Keratinocyte (primary cell): ENCODE results near the gene P3R3URF.

Source experiments
- EZH2 ChIP-seq: IDR thresholded peaks from one replicate; pipeline ENCODE4 v1.6.1; 2012; ENCODE audit warnings: inconsistent platforms, mild to moderate bottlenecking, low read length, moderate library complexity
- TF ChIP-seq, protein P1 (sequence below), 3 experiments: IDR thresholded peaks in 1 of 3; conservative IDR thresholded peaks in 1 of 3; optimal IDR thresholded peaks in 1 of 3; 2 replicates in 2 of 3; 3 replicates in 1 of 3; pipeline versions ENCODE3 to v1.5.1; 2011; ENCODE audit warnings: low read length in 3 of 3, mild to moderate bottlenecking in 3 of 3, moderate library complexity in 2 of 3, control low read depth in 1 of 3, inconsistent platforms in 1 of 3; ENCODE audit not compliant: insufficient read depth in 2 of 3; ENCODE audit errors: extremely low read depth in 1 of 3

DNA sequence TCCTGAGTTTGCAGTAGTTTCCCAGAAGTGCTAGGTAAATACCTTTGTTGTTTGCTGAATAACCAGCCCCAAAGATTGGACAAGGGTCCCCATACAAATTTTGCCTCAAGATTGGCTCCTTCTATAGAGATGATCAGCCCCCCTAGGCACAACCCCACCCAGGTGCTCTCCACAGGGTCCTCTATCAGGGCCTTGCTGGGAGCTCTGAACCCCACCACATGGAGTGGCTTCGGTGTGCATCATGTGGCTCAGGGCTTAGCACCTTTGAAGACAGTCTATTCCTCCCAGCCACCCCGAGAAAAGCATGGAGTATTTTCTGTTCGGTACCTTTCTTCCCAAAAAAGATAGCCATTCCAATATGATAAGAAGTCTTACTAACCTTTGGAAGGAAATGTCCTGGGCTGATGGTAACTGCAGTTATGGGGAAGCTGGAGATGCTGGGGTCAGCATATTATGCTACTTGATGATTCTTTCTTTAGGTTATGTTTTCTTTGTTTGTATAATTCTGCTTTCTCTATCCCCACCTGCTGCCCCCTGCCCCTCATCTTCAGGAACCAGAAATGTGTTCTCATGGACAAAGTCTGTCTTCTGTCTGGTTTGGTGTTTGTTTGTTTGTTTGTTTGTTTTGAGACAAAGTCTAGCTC lies 6.4 kb downstream of the P3R3URF start:
- no peak for TF ChIP-seq EZH2
- TF ChIP-seq, protein P1, sequence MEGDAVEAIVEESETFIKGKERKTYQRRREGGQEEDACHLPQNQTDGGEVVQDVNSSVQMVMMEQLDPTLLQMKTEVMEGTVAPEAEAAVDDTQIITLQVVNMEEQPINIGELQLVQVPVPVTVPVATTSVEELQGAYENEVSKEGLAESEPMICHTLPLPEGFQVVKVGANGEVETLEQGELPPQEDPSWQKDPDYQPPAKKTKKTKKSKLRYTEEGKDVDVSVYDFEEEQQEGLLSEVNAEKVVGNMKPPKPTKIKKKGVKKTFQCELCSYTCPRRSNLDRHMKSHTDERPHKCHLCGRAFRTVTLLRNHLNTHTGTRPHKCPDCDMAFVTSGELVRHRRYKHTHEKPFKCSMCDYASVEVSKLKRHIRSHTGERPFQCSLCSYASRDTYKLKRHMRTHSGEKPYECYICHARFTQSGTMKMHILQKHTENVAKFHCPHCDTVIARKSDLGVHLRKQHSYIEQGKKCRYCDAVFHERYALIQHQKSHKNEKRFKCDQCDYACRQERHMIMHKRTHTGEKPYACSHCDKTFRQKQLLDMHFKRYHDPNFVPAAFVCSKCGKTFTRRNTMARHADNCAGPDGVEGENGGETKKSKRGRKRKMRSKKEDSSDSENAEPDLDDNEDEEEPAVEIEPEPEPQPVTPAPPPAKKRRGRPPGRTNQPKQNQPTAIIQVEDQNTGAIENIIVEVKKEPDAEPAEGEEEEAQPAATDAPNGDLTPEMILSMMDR (optimal IDR thresholded peaks at IDR 0.05 in 1 of 3, IDR thresholded peaks at IDR 0.05 in 1 of 3, conservative IDR thresholded peaks at IDR 0.05 in 1 of 3; ENCODE audit: extremely low read depth in 1 of 3, insufficient read depth in 2 of 3, low read length in 3 of 3): no peak
